Measurements from ENCODE around the gene RPA3.

The RPA3 gene

GRCh38 chr7:7718492-7718891, at the start of gene RPA3:
Gene RPA3, minus strand, starts transcription at chr7:7718607. Its CDS starts 78,189 bp downstream, at chr7:7640418.
- DNase-seq, result no peak
- TF ChIP-seq CTCF (IDR thresholded peaks at IDR 0.05; ENCODE audit: low read depth, low read length), result no peak
- H3K9me3 ChIP-seq (ENCODE audit: severe bottlenecking), result peaks cover 3% of the 10 kb centered on the region

GRCh38 chr7:7766671-7767070, 48.3 kb upstream of the RPA3 start:
- no peak for DNase-seq
- no peaks in the 10 kb centered on the region for H3K36me3 ChIP-seq
- H3K9me3 ChIP-seq (ENCODE audit: severe bottlenecking), result no peaks in the 10 kb centered on the region
- H3K4me3 ChIP-seq (ENCODE audit: low read depth, low read length), result no peak overlapping the region
- no peaks in the 10 kb centered on the region for H3K27me3 ChIP-seq (ENCODE audit: insufficient read depth, low read depth, severe bottlenecking)
- TF ChIP-seq CTCF (IDR thresholded peaks at IDR 0.05; ENCODE audit: low read depth, low read length), result no peak
- H3K27ac ChIP-seq, result no peak overlapping the region

More at GRCh38 chr7:7718492-7718891, at the start of gene RPA3:
- Histone ChIP-seq H3K36me3 (no peaks in the 10 kb centered on the region), H3K27me3 (ENCODE audit: insufficient read depth, low read depth, severe bottlenecking) (no peaks in the 10 kb centered on the region), H3K27ac (peak within 1 kb of the TSS; percentile 52), H3K4me3 (ENCODE audit: low read depth, low read length) (no peak within 1 kb of the TSS)

GRCh38 chr7:7765422-7765821, 47.0 kb upstream of the RPA3 start:
- Histone ChIP-seq H3K36me3 (no peaks in the 10 kb centered on the region), H3K4me3 (ENCODE audit: low read depth, low read length) (no peak overlapping the region), H3K9me3 (ENCODE audit: severe bottlenecking) (no peaks in the 10 kb centered on the region), H3K27me3 (ENCODE audit: insufficient read depth, low read depth, severe bottlenecking) (no peaks in the 10 kb centered on the region), H3K27ac (no peak overlapping the region)
- DNase-seq, result no peak
- no peak for TF ChIP-seq CTCF (IDR thresholded peaks at IDR 0.05; ENCODE audit: low read depth, low read length)

- TF ChIP-seq CTCF (IDR thresholded peaks at IDR 0.05; ENCODE audit: low read depth, low read length), result 0 out of 2 replicates have a peak, but pooled peaks have one; percentile 19
- Histone ChIP-seq H3K9me3 (ENCODE audit: severe bottlenecking) (no peaks in the 10 kb centered on the region), H3K27ac (no peak overlapping the region), H3K4me3 (ENCODE audit: low read depth, low read length) (no peak overlapping the region), H3K36me3 (no peaks in the 10 kb centered on the region), H3K27me3 (ENCODE audit: insufficient read depth, low read depth, severe bottlenecking) (no peaks in the 10 kb centered on the region)
- no peak for DNase-seq
Measured at GRCh38 chr7:7764520-7765396, 46.4 kb upstream of the RPA3 start.

GRCh38 chr7:7761974-7762779, 43.8 kb upstream of the RPA3 start:
- H3K4me3 ChIP-seq (ENCODE audit: low read depth, low read length), result no peak overlapping the region
- no peaks in the 10 kb centered on the region for H3K36me3 ChIP-seq
- DNase-seq, result no peak
- no peak overlapping the region for H3K27ac ChIP-seq
- no peak for TF ChIP-seq CTCF (IDR thresholded peaks at IDR 0.05; ENCODE audit: low read depth, low read length)
- no peaks in the 10 kb centered on the region for H3K9me3 ChIP-seq (ENCODE audit: severe bottlenecking)
- no peaks in the 10 kb centered on the region for H3K27me3 ChIP-seq (ENCODE audit: insufficient read depth, low read depth, severe bottlenecking)
